Measurements from ENCODE around the gene NAA25.
"Not testable (repeated sequence)": the region's sequence is repeated elsewhere in the genome, so short reads cannot be mapped to it uniquely, and the experiment has no call there.

NAA25 gene

GRCh38 chr12:111998015-111998414 is 110.6 kb downstream of the NAA25 start:
- TF ChIP-seq POLR2A (IDR thresholded peaks at IDR 0.05; ENCODE audit: low read depth, low read length) (no peak), TAF1 (IDR thresholded peaks at IDR 0.05; ENCODE audit: borderline replicate concordance, low read depth, low read length) (no peak), POLR2AphosphoS5 (IDR thresholded peaks at IDR 0.05; ENCODE audit: low read depth, low read length) (no peak)
- DNase-seq (ENCODE audit: insufficient read length): no peak
- FAIRE-seq: no peak

GRCh38 chr12:111997300-111997699 is 111.3 kb downstream of the NAA25 start:
- FAIRE-seq: no peak
- no peak for TF ChIP-seq TAF1 (IDR thresholded peaks at IDR 0.05; ENCODE audit: borderline replicate concordance, low read depth, low read length)
- DNase-seq (ENCODE audit: insufficient read length): no peak

- DNase-seq (ENCODE audit: insufficient read length) (no peak), FAIRE-seq (no peak)
- no peak for TF ChIP-seq POLR2AphosphoS5 (IDR thresholded peaks at IDR 0.05; ENCODE audit: low read depth, low read length)
- TF ChIP-seq TAF1 (IDR thresholded peaks at IDR 0.05; ENCODE audit: borderline replicate concordance, low read depth, low read length): no peak
- no peak for TF ChIP-seq POLR2A (IDR thresholded peaks at IDR 0.05; ENCODE audit: low read depth, low read length)
These were observed 112.7 kb downstream of the NAA25 start for GRCh38 chr12:111995782-111996480.

- FAIRE-seq: peak; percentile 60
- not testable (repeated sequence) for DNase-seq (ENCODE audit: insufficient read length)
These were observed 114.1 kb downstream of the NAA25 start for GRCh38 chr12:111994211-111995111.

- no peak for DNase-seq (ENCODE audit: insufficient read length)
- TF ChIP-seq POLR2A (IDR thresholded peaks at IDR 0.05; ENCODE audit: low read depth, low read length) (no peak), POLR2AphosphoS5 (IDR thresholded peaks at IDR 0.05; ENCODE audit: low read depth, low read length) (no peak), TAF1 (IDR thresholded peaks at IDR 0.05; ENCODE audit: borderline replicate concordance, low read depth, low read length) (no peak)
- FAIRE-seq: peak; percentile 54
These were observed 115.1 kb downstream of the NAA25 start for GRCh38 chr12:111993292-111994150.

- FAIRE-seq (no peak), DNase-seq (ENCODE audit: insufficient read length) (no peak)
- TF ChIP-seq POLR2A (IDR thresholded peaks at IDR 0.05; ENCODE audit: low read depth, low read length): no peak
These were observed 116.1 kb downstream of the NAA25 start for GRCh38 chr12:111992464-111992863.

GRCh38 chr12:111991946-111992345 is 116.6 kb downstream of the NAA25 start:
- TF ChIP-seq POLR2AphosphoS5 (IDR thresholded peaks at IDR 0.05; ENCODE audit: low read depth, low read length) (no peak), POLR2A (IDR thresholded peaks at IDR 0.05; ENCODE audit: low read depth, low read length) (no peak), TAF1 (IDR thresholded peaks at IDR 0.05; ENCODE audit: borderline replicate concordance, low read depth, low read length) (no peak)
- DNase-seq (ENCODE audit: insufficient read length): no peak
- peak; percentile 30 for FAIRE-seq

GRCh38 chr12:111991535-111991934 is 117.0 kb downstream of the NAA25 start:
- TF ChIP-seq POLR2A (IDR thresholded peaks at IDR 0.05; ENCODE audit: low read depth, low read length) (no peak), POLR2AphosphoS5 (IDR thresholded peaks at IDR 0.05; ENCODE audit: low read depth, low read length) (no peak), TAF1 (IDR thresholded peaks at IDR 0.05; ENCODE audit: borderline replicate concordance, low read depth, low read length) (no peak)
- no peak for DNase-seq (ENCODE audit: insufficient read length)
- FAIRE-seq: no peak

- FAIRE-seq: no peak
- DNase-seq (ENCODE audit: insufficient read length): no peak
- TF ChIP-seq TAF1 (IDR thresholded peaks at IDR 0.05; ENCODE audit: borderline replicate concordance, low read depth, low read length) (no peak), POLR2A (IDR thresholded peaks at IDR 0.05; ENCODE audit: low read depth, low read length) (no peak)
These were observed 123.8 kb downstream of the NAA25 start for GRCh38 chr12:111984820-111985219.

- no peak for FAIRE-seq
- no peak for DNase-seq (ENCODE audit: insufficient read length)
- no peak for TF ChIP-seq POLR2AphosphoS5 (IDR thresholded peaks at IDR 0.05; ENCODE audit: low read depth, low read length)
- TF ChIP-seq TAF1 (IDR thresholded peaks at IDR 0.05; ENCODE audit: borderline replicate concordance, low read depth, low read length): no peak
- no peak for TF ChIP-seq POLR2A (IDR thresholded peaks at IDR 0.05; ENCODE audit: low read depth, low read length)
These were observed 126.6 kb downstream of the NAA25 start for GRCh38 chr12:111981987-111982386.

GRCh38 chr12:111980598-111980997 is 128.0 kb downstream of the NAA25 start:
- DNase-seq (ENCODE audit: insufficient read length) (no peak), FAIRE-seq (no peak)
- TF ChIP-seq POLR2A (IDR thresholded peaks at IDR 0.05; ENCODE audit: low read depth, low read length): no peak

- TF ChIP-seq POLR2AphosphoS5 (IDR thresholded peaks at IDR 0.05; ENCODE audit: low read depth, low read length) (no peak), TAF1 (IDR thresholded peaks at IDR 0.05; ENCODE audit: borderline replicate concordance, low read depth, low read length) (no peak), POLR2A (IDR thresholded peaks at IDR 0.05; ENCODE audit: low read depth, low read length) (no peak)
- FAIRE-seq (no peak), DNase-seq (ENCODE audit: insufficient read length) (no peak)
These were observed 130.0 kb downstream of the NAA25 start for GRCh38 chr12:111978545-111978944.

Measured in GM12892 (cell line).